Natural killer cell (primary cell): ENCODE data around the gene ADAMTS4. TPM values are rescaled to one million over a fixed set of nuclear protein-coding genes. Genes with fewer than 3 reads are reported as not detected.

Experiments used
- ATAC-seq, 3 donors: fragments of 150-1000 bp in 2 of 3; fragments of 200-7000 bp in 1 of 3; cut with Tn5 transposase; 1 replicate in 1 of 3; 2 replicates in 2 of 3; pipeline ENCODE4 v1.10.0; 2021; ENCODE audit warnings: mild to moderate bottlenecking in 2 of 3, moderate library complexity in 2 of 3
- DNase-seq, 2 donors: peaks; one replicate each; pipeline versions ENCODE4 v3.0.0 to v3.0.0-alpha.2; 2013 to 2021; ENCODE audit warnings: mixed read lengths in 1 of 2
- H3K27ac ChIP-seq: one replicate; pipeline ENCODE4 v1.5.1; 2013; ENCODE audit warnings: mild to moderate bottlenecking, low read length
- H3K27me3 ChIP-seq: one replicate; pipeline ENCODE4 v1.6.1; 2013; ENCODE audit warnings: low read length; ENCODE audit not compliant: control insufficient read depth, insufficient read depth
- H3K36me3 ChIP-seq: one replicate; pipeline ENCODE4 v1.6.1; 2013; ENCODE audit warnings: low read length; ENCODE audit not compliant: control insufficient read depth, insufficient read depth
- H3K4me1 ChIP-seq: one replicate; pipeline ENCODE4 v1.6.1; 2013; ENCODE audit warnings: low read length; ENCODE audit not compliant: control insufficient read depth, insufficient read depth
- H3K4me3 ChIP-seq: one replicate; pipeline ENCODE4 v1.5.1; 2013; ENCODE audit warnings: low read length
- H3K9me3 ChIP-seq: one replicate; pipeline ENCODE4 v1.6.1; 2013; ENCODE audit warnings: low read length; ENCODE audit not compliant: control insufficient read depth, insufficient read depth
- H3K27ac Mint-ChIP-seq, 2 donors: one replicate each; pipeline ENCODE4 v1.8.0; 2022; ENCODE audit warnings: mild to moderate bottlenecking in 2 of 2, mixed read lengths in 2 of 2, moderate library complexity in 1 of 2
- H3K27me3 Mint-ChIP-seq, 2 donors: one replicate each; pipeline ENCODE4 v1.8.0; 2022; ENCODE audit warnings: low read depth in 2 of 2, mixed read lengths in 2 of 2
- H3K36me3 Mint-ChIP-seq: one replicate; pipeline ENCODE4 v1.8.0; 2022; ENCODE audit warnings: mixed read lengths
- H3K4me1 Mint-ChIP-seq, 2 donors: one replicate each; pipeline ENCODE4 v1.8.0; 2022; ENCODE audit warnings: mixed read lengths in 2 of 2
- H3K4me3 Mint-ChIP-seq: one replicate; pipeline ENCODE4 v1.8.0; 2022; ENCODE audit warnings: mild to moderate bottlenecking, moderate library complexity, mixed read lengths
- H3K9me3 Mint-ChIP-seq, 2 donors: one replicate each; pipeline ENCODE4 v1.8.0; 2022; ENCODE audit warnings: mixed read lengths in 2 of 2
- WGBS: methylation state at CpG from one replicate; pipeline ENCODE4 v1.1.7; 2013; ENCODE audit warnings: missing lambda C conversion rate; ENCODE audit not compliant: insufficient coverage; 5-methylcytosine and 5-hydroxymethylcytosine counted together
- intact Hi-C: fragments of 100-400 bp; cut with micrococcal nuclease; formaldehyde crosslinking; loops from one replicate; pipeline ENCODE4 v1.14.2; 2022
- total RNA-seq, 4 donors: library from RNA; stranded (reverse); fragments of 120-200 nt in 1 of 4; gene quantifications; one replicate each; pipeline versions ENCODE4 v1.2.3 to v1.2.4, GENCODE V29; 2013 to 2022
- TF ChIP-seq, protein P1 (sequence below): fragments of 200-600 bp; IDR thresholded peaks from one replicate; pipeline ENCODE4 v1.8.0; 2022; ENCODE audit warnings: antibody characterized with exemption

The ADAMTS4 gene
- total RNA-seq, 3 donors from 2014 or later (not counting 1 experiment from before 2014, with no cell fraction given): 0.14 to 0.20 (median 0.14) TPM

DNA sequence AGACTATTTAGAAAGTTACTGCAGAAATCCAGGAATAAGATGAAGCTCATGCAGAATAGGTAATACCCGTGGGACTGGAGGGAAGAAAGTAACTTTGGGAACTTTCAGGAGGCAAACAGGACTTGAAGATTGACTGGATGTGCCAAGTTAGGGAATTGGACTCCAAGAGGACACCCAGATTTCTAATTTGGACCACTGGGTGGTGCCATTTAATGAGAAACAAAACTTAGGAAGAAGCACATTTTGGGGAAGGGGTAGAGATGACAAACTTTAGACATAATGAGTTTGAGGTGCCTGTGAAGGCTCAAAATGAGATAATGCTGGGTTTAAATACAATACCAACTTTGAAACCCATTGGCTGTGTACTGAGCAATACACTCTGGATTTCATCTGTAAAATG lies 18.2 kb downstream of the ADAMTS4 start:
- DNase-seq: peak in 1 of 2 donors; percentile 42
- Histone ChIP-seq H3K9me3 (no peaks in the 10 kb centered on the region), H3K4me3 (no peak overlapping the region), H3K4me1 (peaks cover 60% of the 10 kb centered on the region), H3K27me3 (no peaks in the 10 kb centered on the region), H3K27ac (no peak overlapping the region), H3K36me3 (peaks cover 3% of the 10 kb centered on the region)
- Mint-ChIP-seq H3K4me3 (peak overlapping the region; percentile 69), H3K4me1 (peaks cover 80 to 84% of the 10 kb centered on the region in 2 donors), H3K9me3 (no peaks in the 10 kb centered on the region), H3K36me3 (no peaks in the 10 kb centered on the region), H3K27me3 (no peaks in the 10 kb centered on the region), H3K27ac (peak overlapping the region; percentile 95 to 97)
- TF ChIP-seq, protein P1, sequence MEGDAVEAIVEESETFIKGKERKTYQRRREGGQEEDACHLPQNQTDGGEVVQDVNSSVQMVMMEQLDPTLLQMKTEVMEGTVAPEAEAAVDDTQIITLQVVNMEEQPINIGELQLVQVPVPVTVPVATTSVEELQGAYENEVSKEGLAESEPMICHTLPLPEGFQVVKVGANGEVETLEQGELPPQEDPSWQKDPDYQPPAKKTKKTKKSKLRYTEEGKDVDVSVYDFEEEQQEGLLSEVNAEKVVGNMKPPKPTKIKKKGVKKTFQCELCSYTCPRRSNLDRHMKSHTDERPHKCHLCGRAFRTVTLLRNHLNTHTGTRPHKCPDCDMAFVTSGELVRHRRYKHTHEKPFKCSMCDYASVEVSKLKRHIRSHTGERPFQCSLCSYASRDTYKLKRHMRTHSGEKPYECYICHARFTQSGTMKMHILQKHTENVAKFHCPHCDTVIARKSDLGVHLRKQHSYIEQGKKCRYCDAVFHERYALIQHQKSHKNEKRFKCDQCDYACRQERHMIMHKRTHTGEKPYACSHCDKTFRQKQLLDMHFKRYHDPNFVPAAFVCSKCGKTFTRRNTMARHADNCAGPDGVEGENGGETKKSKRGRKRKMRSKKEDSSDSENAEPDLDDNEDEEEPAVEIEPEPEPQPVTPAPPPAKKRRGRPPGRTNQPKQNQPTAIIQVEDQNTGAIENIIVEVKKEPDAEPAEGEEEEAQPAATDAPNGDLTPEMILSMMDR: peak; percentile 13
- no peak for ATAC-seq
- WGBS: 84% methylated on average over 1 of the region's 1 CpG
- intact Hi-C loops: no loop called here

DNA sequence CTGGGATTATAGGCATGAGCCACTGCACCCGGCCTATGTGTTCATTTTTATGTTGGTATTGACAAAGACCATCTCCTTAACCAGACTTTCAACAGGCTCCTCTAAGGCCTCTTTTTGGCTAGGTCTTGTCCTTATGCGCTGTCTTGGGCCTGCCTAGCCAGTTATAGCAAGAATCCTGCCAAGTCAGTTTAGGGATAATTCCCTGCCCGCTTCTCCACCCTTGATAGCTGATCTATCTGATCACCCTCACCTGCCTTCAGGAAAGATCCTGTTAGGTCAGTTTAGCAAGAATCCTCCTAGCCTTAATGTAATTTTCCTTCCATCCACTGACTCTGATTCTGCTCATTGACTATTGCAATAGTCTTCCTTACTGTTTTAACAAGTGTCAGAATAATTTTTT lies 19.2 kb downstream of the ADAMTS4 start:
- no peaks in the 10 kb centered on the region for H3K9me3 Mint-ChIP-seq
- WGBS: 99% methylated on average over 3 of the region's 3 CpGs
- peaks cover 2% of the 10 kb centered on the region for H3K36me3 Mint-ChIP-seq
- H3K36me3 ChIP-seq: peaks cover 12% of the 10 kb centered on the region
- peak overlapping the region; percentile 31 for H3K4me3 Mint-ChIP-seq
- TF ChIP-seq, protein P1: no peak
- peak overlapping the region; percentile 95 to 97 for H3K27ac Mint-ChIP-seq
- H3K27ac ChIP-seq: no peak overlapping the region
- no peaks in the 10 kb centered on the region for H3K27me3 Mint-ChIP-seq
- no peaks in the 10 kb centered on the region for H3K27me3 ChIP-seq
- H3K9me3 ChIP-seq: no peaks in the 10 kb centered on the region
- peaks cover 56% of the 10 kb centered on the region for H3K4me1 ChIP-seq
- DNase-seq (no peak), ATAC-seq (no peak)
- intact Hi-C loops: no loop called here
- no peak overlapping the region for H3K4me3 ChIP-seq
- peaks cover 81 to 86% of the 10 kb centered on the region in 2 donors for H3K4me1 Mint-ChIP-seq

DNA sequence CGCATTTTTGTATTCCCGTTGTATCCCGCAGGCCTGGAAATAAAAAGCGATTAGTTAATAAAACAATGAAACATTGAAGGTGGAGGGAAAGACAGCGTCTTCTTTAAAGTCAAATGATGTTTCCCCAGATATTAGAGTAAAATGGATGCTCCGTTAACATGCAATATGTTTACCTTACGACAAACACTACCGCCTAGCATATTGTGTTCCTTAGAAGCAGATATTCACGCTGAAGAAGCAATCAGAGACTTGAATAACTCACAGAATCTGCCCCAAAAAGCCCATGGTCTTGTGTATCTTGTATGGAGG lies 21.0 kb downstream of the ADAMTS4 start:
- Mint-ChIP-seq H3K27me3 (no peaks in the 10 kb centered on the region), H3K36me3 (peaks cover 15% of the 10 kb centered on the region), H3K4me3 (peak overlapping the region; percentile 99), H3K4me1 (peaks cover 74 to 81% of the 10 kb centered on the region in 2 donors), H3K9me3 (no peaks in the 10 kb centered on the region), H3K27ac (peak overlapping the region; percentile 96 to 99)
- intact Hi-C loops: loop anchor here (1.0 kb wide), 1 partner anchor 12 kb away; the partner anchor contains the start of gene PPOX
- WGBS: 94% methylated on average over 9 of the region's 9 CpGs
- peaks cover 27% of the 10 kb centered on the region for H3K36me3 ChIP-seq
- H3K9me3 ChIP-seq: no peaks in the 10 kb centered on the region
- peak overlapping the region; percentile 89 for H3K27ac ChIP-seq
- H3K4me3 ChIP-seq: peak overlapping the region; percentile 96
- no peak for ATAC-seq
- no peak for DNase-seq
- TF ChIP-seq, protein P1: no peak
- peaks cover 41% of the 10 kb centered on the region for H3K4me1 ChIP-seq
- H3K27me3 ChIP-seq: no peaks in the 10 kb centered on the region
